Hippocampal formation (tissue), 2 donors: ENCODE results near the gene PRAMEF18.
"Not testable (repeated sequence)": the region's sequence is repeated elsewhere in the genome, so short reads cannot be mapped to it uniquely, and the experiment has no call there.

ENCODE experiments used
- DNase-seq, 2 donors: peaks; one replicate each; lab custom pipeline; 2025; lab: John Stamatoyannopoulos, UW

Gene PRAMEF18

GRCh38 chr1:13225675-13226204 lies at the start of gene PRAMEF18:
Gene PRAMEF18 (minus strand): TSS chr1:13226154. CDS start chr1:13226106, 48 bp downstream.
- not testable (repeated sequence) for DNase-seq

- not testable (repeated sequence) for DNase-seq
Observed at GRCh38 chr1:13265124-13265523, 39.2 kb upstream of the PRAMEF18 start.

GRCh38 chr1:13253898-13254297 lies 27.9 kb upstream of the PRAMEF18 start, which contains the start of gene PRAMEF5:
Gene PRAMEF5 (plus strand): TSS chr1:13254198. CDS start chr1:13259269, 5,071 bp downstream.
- DNase-seq = not testable (repeated sequence)

- not testable (repeated sequence) for DNase-seq
Observed at GRCh38 chr1:13247122-13247521, 21.2 kb upstream of the PRAMEF18 start.

GRCh38 chr1:13246554-13246871 lies 20.6 kb upstream of the PRAMEF18 start:
- not testable (repeated sequence) for DNase-seq

GRCh38 chr1:13245841-13246553 lies 20.0 kb upstream of the PRAMEF18 start:
- DNase-seq = not testable (repeated sequence)

- DNase-seq = not testable (repeated sequence)
Observed at GRCh38 chr1:13243536-13244263, 17.7 kb upstream of the PRAMEF18 start.

- not testable (repeated sequence) for DNase-seq
Observed at GRCh38 chr1:13239633-13240032, 13.7 kb upstream of the PRAMEF18 start.

- not testable (repeated sequence) for DNase-seq
Observed at GRCh38 chr1:13237572-13237971, 11.6 kb upstream of the PRAMEF18 start.

- not testable (repeated sequence) for DNase-seq
Observed at GRCh38 chr1:13234057-13234456, 8.1 kb upstream of the PRAMEF18 start.

- not testable (repeated sequence) for DNase-seq
Observed at GRCh38 chr1:13232056-13232455, 6.1 kb upstream of the PRAMEF18 start.

GRCh38 chr1:13231061-13231750 lies 5.3 kb upstream of the PRAMEF18 start:
- not testable (repeated sequence) for DNase-seq

- DNase-seq = not testable (repeated sequence)
Observed at GRCh38 chr1:13230601-13231000, 4.6 kb upstream of the PRAMEF18 start.

GRCh38 chr1:13230096-13230495 lies 4.1 kb upstream of the PRAMEF18 start:
- DNase-seq = not testable (repeated sequence)

- DNase-seq = no peak
Observed at GRCh38 chr1:13228343-13228781, 2.4 kb upstream of the PRAMEF18 start.

GRCh38 chr1:13227271-13228055 lies 1.5 kb upstream of the PRAMEF18 start:
- not testable (repeated sequence) for DNase-seq

GRCh38 chr1:13224480-13225060 lies 1.4 kb downstream of the PRAMEF18 start:
- DNase-seq = no peak

- DNase-seq = not testable (repeated sequence)
Observed at GRCh38 chr1:13222788-13223187, 3.2 kb downstream of the PRAMEF18 start.

GRCh38 chr1:13219203-13219602 lies 6.8 kb downstream of the PRAMEF18 start:
- not testable (repeated sequence) for DNase-seq

GRCh38 chr1:13216619-13217018 lies 9.3 kb downstream of the PRAMEF18 start:
- DNase-seq = not testable (repeated sequence)

GRCh38 chr1:13208712-13209111 lies 17.2 kb downstream of the PRAMEF18 start:
- not testable (repeated sequence) for DNase-seq
